Stimulated activated CD4-positive, alpha-beta T cell treated with anti-CD3 and anti-CD28 coated beads, Interleukin-15, amount 100 ng/mL, for 48 hours (primary cell): ENCODE data around the gene COG1.

ENCODE experiments used
- DNase-seq, 2 donors: peaks; one replicate each; pipeline ENCODE4 v3.0.0-alpha.2; 2020; ENCODE audit warnings: low read depth in 2 of 2

Gene COG1

GRCh38 chr17:73198930-73199260, 6.0 kb downstream of the COG1 start:
- no peak for DNase-seq

- DNase-seq: no peak
These were observed 7.0 kb downstream of the COG1 start for GRCh38 chr17:73199751-73200317.

GRCh38 chr17:73200476-73200875, 7.6 kb downstream of the COG1 start:
- DNase-seq: no peak

- DNase-seq: no peak
These were observed 8.6 kb downstream of the COG1 start for GRCh38 chr17:73201215-73202069.

GRCh38 chr17:73203135-73203787, 10.4 kb downstream of the COG1 start:
- DNase-seq: no peak

GRCh38 chr17:73203788-73204479, 11.1 kb downstream of the COG1 start:
- no peak for DNase-seq

- DNase-seq: no peak
These were observed 12.7 kb downstream of the COG1 start for GRCh38 chr17:73205459-73205961.

- no peak for DNase-seq
These were observed 15.4 kb downstream of the COG1 start for GRCh38 chr17:73208139-73208827.

GRCh38 chr17:73209436-73209835, 16.6 kb downstream of the COG1 start:
- DNase-seq: no peak

GRCh38 chr17:73210002-73210678, 17.3 kb downstream of the COG1 start:
- no peak for DNase-seq

GRCh38 chr17:73211745-73212144, 18.9 kb downstream of the COG1 start:
- peak in 1 of 2 donors; percentile 27 for DNase-seq

GRCh38 chr17:73214008-73214407, 21.2 kb downstream of the COG1 start:
- DNase-seq: no peak

- no peak for DNase-seq
These were observed 22.0 kb downstream of the COG1 start for GRCh38 chr17:73214851-73215250.

- no peak for DNase-seq
These were observed 22.6 kb downstream of the COG1 start for GRCh38 chr17:73215447-73215846.

- DNase-seq: no peak
These were observed 30.9 kb downstream of the COG1 start for GRCh38 chr17:73223626-73224230.

GRCh38 chr17:73224237-73224636, 31.4 kb downstream of the COG1 start:
- DNase-seq: no peak

GRCh38 chr17:73224663-73225305, 31.9 kb downstream of the COG1 start:
- DNase-seq: no peak

GRCh38 chr17:73226556-73227172, 33.8 kb downstream of the COG1 start:
- DNase-seq: no peak

- no peak for DNase-seq
These were observed 34.5 kb downstream of the COG1 start for GRCh38 chr17:73227379-73227778.

GRCh38 chr17:73227944-73228343, 35.1 kb downstream of the COG1 start:
- no peak for DNase-seq
